Stimulated activated CD8-positive, alpha-beta memory T cell treated with anti-CD3 and anti-CD28 coated beads, Interleukin-7, amount 100 ng/mL, for 48 hours (primary cell): ENCODE results near the gene JAK3.
"Not testable (repeated sequence)": the region's sequence is repeated elsewhere in the genome, so short reads cannot be mapped to it uniquely, and the experiment has no call there.

Experiments used
- DNase-seq, 2 donors: peaks; one replicate each; pipeline ENCODE4 v3.0.0-alpha.2; 2020; ENCODE audit warnings: low read depth in 1 of 2; ENCODE audit errors: extremely low read depth in 1 of 2

The JAK3 gene

DNA sequence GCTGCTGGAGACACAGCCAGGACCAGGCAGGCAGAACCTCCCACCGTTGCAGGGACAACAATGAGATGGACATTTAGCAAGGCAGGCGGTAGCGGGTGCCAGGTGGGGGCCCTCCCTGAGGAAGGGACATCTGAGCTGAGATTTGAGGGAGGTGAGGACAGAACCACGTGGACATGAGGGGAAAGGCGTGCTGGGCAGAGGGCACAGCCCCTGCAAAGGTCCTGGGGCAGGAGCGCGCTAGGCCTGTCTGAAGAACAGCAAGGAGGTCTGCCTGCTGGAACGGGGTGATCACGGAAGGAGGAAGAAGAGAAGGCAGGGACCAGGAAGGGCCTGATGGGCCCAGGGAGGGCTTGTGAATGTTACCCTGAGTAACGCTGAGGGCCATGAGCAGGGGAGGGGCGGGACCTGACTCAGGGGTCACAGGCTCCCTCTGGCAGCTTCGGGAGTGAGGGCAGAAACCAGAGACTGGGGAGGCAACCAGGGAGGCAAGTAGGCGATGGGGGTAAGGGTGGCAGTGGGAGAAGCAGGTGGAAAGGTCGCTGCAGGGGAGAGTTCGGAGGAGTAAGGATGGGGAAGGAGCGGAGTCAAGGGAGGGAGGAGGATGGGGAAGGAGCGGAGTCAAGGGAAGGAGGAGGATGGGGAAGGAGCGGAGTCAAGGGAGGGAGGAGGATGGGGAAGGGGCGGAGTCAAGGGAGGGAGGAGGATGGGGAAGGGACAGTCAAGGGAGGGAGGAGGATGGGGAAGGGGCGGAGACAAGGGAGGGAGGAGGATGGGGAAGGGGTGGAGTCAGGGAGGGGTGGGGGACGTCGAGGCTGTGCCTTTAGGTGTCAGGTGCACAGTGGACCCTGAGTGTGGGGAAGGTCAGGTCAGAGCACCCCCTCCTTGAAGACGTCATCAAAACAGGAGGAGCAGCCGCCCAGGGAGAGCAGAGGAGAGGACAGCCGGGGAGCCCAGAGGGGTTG, 68.5 kb downstream of the JAK3 start:
- DNase-seq: no peak

DNA sequence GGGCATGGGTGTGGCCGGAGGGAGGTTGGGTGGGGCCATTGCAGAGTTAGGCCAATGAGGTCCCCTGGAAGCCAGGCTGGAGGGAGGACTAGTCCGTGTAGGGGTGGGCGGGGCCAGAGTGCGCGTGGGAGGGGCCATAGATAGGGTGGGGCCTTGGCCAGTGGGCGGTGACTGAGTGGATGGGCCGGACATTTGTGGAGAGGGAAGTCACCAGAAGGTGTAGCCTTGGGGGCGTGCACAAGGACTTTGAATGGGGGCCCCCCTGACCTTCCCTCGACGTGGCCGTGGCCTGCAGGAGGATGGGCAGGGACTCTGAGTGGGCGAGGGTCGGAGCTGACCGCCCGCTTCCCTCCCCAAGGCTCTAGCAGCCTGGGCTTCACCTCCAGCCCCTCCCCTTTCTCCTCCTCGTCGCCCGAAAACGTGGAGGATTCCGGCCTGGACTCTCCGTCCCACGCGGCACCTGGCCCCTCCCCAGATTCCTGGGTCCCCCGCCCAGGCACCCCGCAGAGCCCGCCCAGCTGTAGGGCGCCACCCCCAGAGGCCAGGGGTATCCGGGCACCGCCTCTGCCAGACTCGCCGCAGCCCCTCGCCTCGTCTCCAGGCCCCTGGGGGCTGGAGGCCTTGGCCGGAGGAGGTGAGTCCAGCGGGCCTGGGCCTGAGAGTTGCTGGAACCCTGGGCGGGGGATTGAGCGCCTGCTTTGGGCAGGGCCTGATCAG, 69.4 kb downstream of the JAK3 start:
- peak; percentile 39 to 54 for DNase-seq

DNA sequence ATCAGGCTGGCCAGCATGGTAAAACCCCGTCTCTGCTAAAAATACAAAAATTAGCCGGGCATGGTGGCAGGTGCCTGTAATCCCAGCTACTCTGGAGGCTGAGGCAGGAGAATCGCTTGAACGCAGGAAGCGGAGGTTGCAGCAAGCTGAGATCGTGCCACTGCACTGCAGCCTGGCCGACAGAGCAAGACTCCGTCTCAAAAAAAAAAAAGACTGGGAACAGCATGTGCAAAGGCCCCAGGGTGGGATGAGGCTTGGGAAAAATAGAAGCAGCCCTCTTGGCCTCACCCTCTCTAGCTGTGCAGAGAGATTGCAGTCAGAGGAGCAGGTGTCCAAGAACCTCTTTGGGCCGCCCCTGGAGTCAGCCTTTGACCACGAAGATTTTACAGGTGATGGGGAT, 69.9 kb downstream of the JAK3 start:
- DNase-seq: not testable (repeated sequence)

DNA sequence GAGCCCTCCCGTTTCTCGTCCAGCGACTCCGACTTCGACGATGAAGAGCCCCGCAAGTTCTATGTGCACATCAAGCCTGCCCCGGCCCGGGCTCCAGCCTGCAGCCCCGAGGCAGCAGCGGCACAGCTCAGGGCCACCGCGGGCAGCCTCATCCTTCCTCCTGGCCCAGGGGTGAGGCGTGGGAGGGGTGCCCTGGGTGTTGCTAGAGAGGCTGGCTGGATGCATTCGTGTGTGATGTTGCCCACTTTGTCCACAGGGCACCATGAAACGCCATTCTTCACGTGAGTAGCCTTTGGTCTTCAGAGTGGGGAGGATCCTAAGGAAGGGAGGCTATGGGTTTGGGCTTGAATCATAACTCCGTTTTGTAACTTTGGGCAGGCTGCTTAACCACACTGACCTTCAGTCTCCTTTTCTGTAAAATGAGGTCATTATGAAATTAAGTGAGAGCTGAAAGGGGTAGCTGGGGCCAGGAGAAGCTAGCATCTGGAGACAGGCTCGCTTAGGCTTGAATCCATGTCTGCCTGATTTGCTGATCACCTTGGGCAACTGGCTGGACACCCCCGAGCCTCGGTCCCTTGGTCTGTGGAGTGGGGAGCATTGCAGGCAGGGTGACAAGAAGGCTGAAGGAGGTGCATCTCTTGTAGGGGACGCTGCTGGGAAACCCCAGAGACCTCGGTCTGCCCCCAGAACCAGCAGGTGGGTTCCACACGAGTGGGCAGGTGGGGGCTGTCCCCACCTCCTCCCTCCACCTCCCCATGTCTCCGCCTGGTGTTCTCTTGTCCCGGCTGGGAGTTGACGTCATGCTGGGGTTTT, 71.6 kb downstream of the JAK3 start:
- no peak for DNase-seq

DNA sequence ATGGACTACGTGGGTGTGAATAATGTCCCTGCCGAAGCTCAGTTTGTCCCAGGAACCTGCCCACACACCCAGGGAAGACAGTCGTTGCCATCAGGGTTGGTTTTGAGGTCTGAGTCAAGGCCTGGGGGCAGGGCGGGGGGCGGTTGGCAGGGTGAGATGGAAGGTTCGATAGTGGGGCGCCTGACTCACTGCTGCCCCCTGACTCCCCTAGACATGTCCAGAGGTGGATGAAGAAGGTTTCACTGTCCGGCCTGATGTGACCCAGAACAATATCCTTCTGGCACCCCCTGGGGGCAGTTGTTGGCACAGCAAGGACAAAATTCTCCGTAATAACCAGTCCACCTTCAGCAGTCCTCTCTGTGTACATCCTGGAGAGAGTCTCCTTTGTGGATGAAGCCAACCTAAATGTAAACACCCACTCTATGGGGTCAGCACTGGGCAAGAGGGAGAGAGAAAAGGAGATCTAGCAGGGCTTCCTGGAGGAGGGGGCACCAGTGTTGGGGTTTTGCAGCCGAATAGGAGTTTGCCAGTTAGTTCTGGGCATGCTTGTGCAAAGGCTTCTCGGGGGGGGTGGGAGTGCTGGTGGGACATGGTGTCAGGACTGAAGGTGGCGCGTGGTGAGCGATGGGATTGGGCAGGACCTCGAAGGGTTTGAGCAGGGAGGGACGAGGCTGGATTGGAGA, 72.4 kb downstream of the JAK3 start:
- DNase-seq: no peak
